A549 (cell line): Measurements from ENCODE around the gene DLG4. TPM values are rescaled to one million over a fixed set of nuclear protein-coding genes. Genes with fewer than 3 reads are reported as not detected.

ENCODE experiments used
- ATAC-seq, 2 experiments: fragments of 200-7000 bp in 1 of 2; fragments of >200 bp in 1 of 2; cut with Nextera tagmentation in 1 of 2; cut with Tn5 transposase in 1 of 2; 3 replicates each; pipeline versions ENCODE4 v1.8.0 to v1.9.1; 2018 to 2020; ENCODE audit warnings: mild to moderate bottlenecking in 1 of 2, moderate library complexity in 1 of 2
- CTCF ChIA-PET: fragments of 300-600 bp; sonication (Branson Sonifier 250); formaldehyde crosslinking; extraction: SDS; loops from one replicate; lab custom pipeline; 2021; ENCODE audit warnings: antibody characterized with exemption, inconsistent platforms; lab: Yijun Ruan, JAX
- POLR2A ChIA-PET: fragments of 350-600 bp; formaldehyde crosslinking; extraction: SDS; loops from one replicate; lab custom pipeline; 2021; ENCODE audit warnings: antibody characterized with exemption, inconsistent platforms; lab: Yijun Ruan, JAX
- DNase-seq, 2 experiments: peaks; one replicate each; pipeline versions ENCODE4 v3.0.0 to v3.0.0-alpha.2; 2011 to 2016; ENCODE audit warnings: low read depth in 1 of 2, low spot score in 1 of 2
- FAIRE-seq: peaks from 2 replicates; lab custom pipeline; 2011; peaks lifted over from hg19 to GRCh38; lab: Jason Lieb, UNC
- H3K27ac ChIP-seq, 2 experiments: fragments of >200 bp; sonication (Bioruptor Twin); formaldehyde crosslinking; 3 replicates each; pipeline ENCODE4 v1.5.1; 2016 to 2017
- H3K4me1 ChIP-seq: fragments of >200 bp; sonication (Bioruptor Twin); formaldehyde crosslinking; 3 replicates; pipeline ENCODE4 v1.6.1; 2016
- H3K4me2 ChIP-seq: fragments of >200 bp; sonication (Bioruptor Twin); formaldehyde crosslinking; 3 replicates; pipeline ENCODE4 v1.6.1; 2016
- H3K4me3 ChIP-seq: fragments of >200 bp; sonication (Bioruptor Twin); formaldehyde crosslinking; 3 replicates; pipeline ENCODE4 v1.5.1; 2016
- H3K9me3 ChIP-seq: fragments of >200 bp; sonication (Bioruptor Twin); formaldehyde crosslinking; 3 replicates; pipeline ENCODE4 v1.6.1; 2016
- BCL3 ChIP-seq: fragments of >200 bp; sonication (Bioruptor Twin); formaldehyde crosslinking; IDR thresholded peaks from 3 replicates; pipeline ENCODE4 v1.6.1; 2016
- BHLHE40 ChIP-seq: IDR thresholded peaks from 2 replicates; pipeline ENCODE4 v1.6.1; 2012; ENCODE audit warnings: low read depth, low read length, inconsistent platforms
- CBX8 ChIP-seq: fragments of 200-600 bp; sonication (generic); IDR thresholded peaks from 2 replicates; pipeline ENCODE4 v1.6.1; 2016
- CEBPB ChIP-seq, 2 experiments: fragments of >200 bp in 1 of 2; sonication (Bioruptor Twin) in 1 of 2; formaldehyde crosslinking in 1 of 2; IDR thresholded peaks; 2 replicates each; pipeline ENCODE4 v1.6.1; 2012 to 2016
- CHD4 ChIP-seq: fragments of 200-600 bp; sonication (generic); IDR thresholded peaks from 2 replicates; pipeline ENCODE4 v1.6.1; 2016; ENCODE audit warnings: antibody characterized with exemption, mild to moderate bottlenecking, borderline replicate concordance
- E2F6 ChIP-seq: IDR thresholded peaks from 2 replicates; pipeline ENCODE4 v1.6.1; 2012; ENCODE audit warnings: low read depth, borderline replicate concordance
- EHF ChIP-seq: fragments of 250-450 bp; sonication (Bioruptor Pico); IDR thresholded peaks from 2 replicates; pipeline ENCODE4 v1.5.0; 2020; ENCODE audit warnings: mild to moderate bottlenecking
- GATA3 ChIP-seq: IDR thresholded peaks from 2 replicates; pipeline ENCODE4 v1.6.1; 2012; ENCODE audit warnings: borderline replicate concordance
- HES2 ChIP-seq: fragments of >200 bp; sonication (Bioruptor Twin); formaldehyde crosslinking; IDR thresholded peaks from 2 replicates; pipeline ENCODE4 v1.6.1; 2016
- HMGXB4 ChIP-seq: fragments of 250-450 bp; sonication (Bioruptor Pico); IDR thresholded peaks from 2 replicates; pipeline ENCODE4 v1.5.0; 2021; ENCODE audit warnings: mild to moderate bottlenecking, moderate library complexity, borderline replicate concordance
- HOXA7 ChIP-seq: fragments of 250-450 bp; sonication (Bioruptor Pico); IDR thresholded peaks from 2 replicates; pipeline ENCODE4 v1.5.0; 2020; ENCODE audit warnings: mild to moderate bottlenecking, moderate library complexity
- HOXB5 ChIP-seq: fragments of 250-450 bp; sonication (Bioruptor Pico); IDR thresholded peaks from 2 replicates; pipeline ENCODE4 v1.5.0; 2020; ENCODE audit warnings: mild to moderate bottlenecking, moderate library complexity
- KDM1A ChIP-seq: fragments of 200-600 bp; sonication (generic); IDR thresholded peaks from 2 replicates; pipeline ENCODE4 v1.6.1; 2016; ENCODE audit warnings: low read depth, mild to moderate bottlenecking
- MAFK ChIP-seq: fragments of 450-650 bp; IDR thresholded peaks from 2 replicates; pipeline ENCODE4 v1.6.1; 2014; ENCODE audit not compliant: partially characterized antibody
- MYC ChIP-seq: IDR thresholded peaks from 2 replicates; pipeline ENCODE4 v1.6.1; 2012; ENCODE audit warnings: mild to moderate bottlenecking, inconsistent platforms, low read length, improper control_type of control experiment, borderline replicate concordance
- NR3C1 ChIP-seq: fragments of >200 bp; sonication (Bioruptor Twin); formaldehyde crosslinking; IDR thresholded peaks from 3 replicates; pipeline ENCODE4 v1.6.1; 2017
- RAD21 ChIP-seq, 2 experiments: fragments of >200 bp in 1 of 2; sonication (Bioruptor Twin) in 1 of 2; formaldehyde crosslinking in 1 of 2; IDR thresholded peaks in 1 of 2; conservative IDR thresholded peaks in 1 of 2; 2 replicates in 1 of 2; 3 replicates in 1 of 2; pipeline ENCODE4 v1.6.1; 2012 to 2018; ENCODE audit warnings: inconsistent platforms in 1 of 2
- RFX5 ChIP-seq: fragments of 450-650 bp; IDR thresholded peaks from 2 replicates; pipeline ENCODE4 v1.7.1; 2014; ENCODE audit warnings: antibody characterized with exemption, mild to moderate bottlenecking, moderate library complexity
- TFCP2L1 ChIP-seq: fragments of 250-450 bp; sonication (Bioruptor Pico); IDR thresholded peaks from 2 replicates; pipeline ENCODE4 v1.5.0; 2021; ENCODE audit warnings: mild to moderate bottlenecking
- USF2 ChIP-seq: fragments of 450-650 bp; IDR thresholded peaks from 2 replicates; pipeline ENCODE4 v1.6.1; 2014; ENCODE audit warnings: antibody characterized with exemption
- ZC3H11A ChIP-seq: fragments of 450-650 bp; IDR thresholded peaks from 2 replicates; pipeline ENCODE4 v1.6.1; 2014; ENCODE audit warnings: antibody characterized with exemption, mild to moderate bottlenecking
- WGBS: methylation state at CpG from one replicate; pipeline ENCODE4 v1.1.6; 2017; ENCODE audit errors: missing lambda C conversion rate; 5-methylcytosine and 5-hydroxymethylcytosine counted together
- polyA plus RNA-seq, 4 experiments: library from polyadenylated mRNA; depleted of rRNA in 3 of 4; stranded (reverse); fragments of >200 nt; fragmentation: RNase III in 1 of 4; extraction: RNeasy Plus Mini Kit Qiagen cat#74134 plus additional on column Dnase treatment in 1 of 4; gene quantifications; 2 replicates in 3 of 4; 3 replicates in 1 of 4; pipeline ENCODE4 v1.2.3, GENCODE V29; 2011 to 2017
- TF ChIP-seq, protein P1 (sequence below): IDR thresholded peaks from 2 replicates; pipeline ENCODE4 v1.6.1; 2012

Gene DLG4
- polyA plus RNA-seq, 2 of the 4 experiments (the other 2 are of a cell fraction), result 8.3 to 21.3 TPM

GRCh38 chr17:7213895-7214299 lies 5.7 kb downstream of the DLG4 start (continued):
- TF ChIP-seq E2F6, result no peak
- no peak for TF ChIP-seq USF2
- TF ChIP-seq MYC, result no peak
- no peak for TF ChIP-seq BHLHE40

GRCh38 chr17:7211491-7212273 lies 8.0 kb downstream of the DLG4 start:
- no peak for FAIRE-seq
- no peak overlapping the region for H3K27ac ChIP-seq
- WGBS, result 81% methylated on average over 28 of the region's 37 CpGs
- DNase-seq, result no peak
- H3K4me1 ChIP-seq, result peaks cover 22% of the 10 kb centered on the region
- H3K4me2 ChIP-seq, result no peak overlapping the region
- ChIA-PET CTCF (no interaction called here), POLR2A (no interaction called here)
- H3K9me3 ChIP-seq, result no peaks in the 10 kb centered on the region
- TF ChIP-seq USF2 (no peak), RAD21 (conservative IDR thresholded peaks at IDR 0.05 in 1 of 2, IDR thresholded peaks at IDR 0.05 in 1 of 2) (no peak), RFX5 (no peak), GATA3 (no peak), CBX8 (no peak), TFCP2L1 (CRISPR knock-in tag) (no peak), BCL3 (no peak)
- TF ChIP-seq, protein P1, sequence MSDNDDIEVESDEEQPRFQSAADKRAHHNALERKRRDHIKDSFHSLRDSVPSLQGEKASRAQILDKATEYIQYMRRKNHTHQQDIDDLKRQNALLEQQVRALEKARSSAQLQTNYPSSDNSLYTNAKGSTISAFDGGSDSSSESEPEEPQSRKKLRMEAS, result no peak
- ATAC-seq, result no peak
- no peak overlapping the region for H3K4me3 ChIP-seq

GRCh38 chr17:7208754-7209460 lies 10.7 kb downstream of the DLG4 start:
- POLR2A ChIA-PET, result no interaction called here
- Histone ChIP-seq H3K4me3 (no peak overlapping the region), H3K9me3 (no peaks in the 10 kb centered on the region), H3K4me2 (no peak overlapping the region), H3K4me1 (peaks cover 16% of the 10 kb centered on the region), H3K27ac (no peak overlapping the region)
- no peak for DNase-seq
- CTCF ChIA-PET, result interaction anchor here (0.8 to 5.3 kb wide), 9 partner anchors 9 to 570 kb away, joined by 3 to 20 read pairs (median 5); partner anchors contain the start of genes ACADVL and DLG4
- no peak for FAIRE-seq
- WGBS, result 89% methylated on average over 9 of the region's 9 CpGs
- ATAC-seq, result no peak
- no peak for TF ChIP-seq HMGXB4 (CRISPR knock-in tag)
- TF ChIP-seq CHD4, result no peak
- no peak for TF ChIP-seq NR3C1
- TF ChIP-seq BCL3, result no peak
- no peak for TF ChIP-seq EHF (CRISPR knock-in tag)
- TF ChIP-seq ZC3H11A, result no peak
- no peak for TF ChIP-seq MYC
- no peak for TF ChIP-seq MAFK
- TF ChIP-seq CEBPB (IDR thresholded peaks at IDR 0.05), result no peak
- TF ChIP-seq HOXA7 (CRISPR knock-in tag), result no peak
- TF ChIP-seq HOXB5, result no peak
- no peak for TF ChIP-seq HES2
- TF ChIP-seq KDM1A, result no peak
